Trophoblast cell (in vitro differentiated cells and primary cell): Measurements from ENCODE around the gene ST6GALNAC1.
A peak's percentile ranks its signal among the peaks of the same experiment; 100 is the strongest.

Source experiments
- DNase-seq, 2 donors: peaks; one replicate each; pipeline ENCODE4 v3.0.0-alpha.2; 2016
- H2AFZ ChIP-seq: 2 replicates; pipeline ENCODE4 v1.6.1; 2013; ENCODE audit warnings: low read length, moderate library complexity, mild to moderate bottlenecking; ENCODE audit not compliant: insufficient read depth, poor library complexity
- H2AK5ac ChIP-seq: 2 replicates; pipeline ENCODE4 v1.6.1; 2013; ENCODE audit warnings: mild to moderate bottlenecking, low read length
- H2BK120ac ChIP-seq: 2 replicates; pipeline ENCODE4 v1.6.1; 2013; ENCODE audit warnings: low read length, mild to moderate bottlenecking, moderate library complexity; ENCODE audit not compliant: insufficient read depth, poor library complexity
- H2BK12ac ChIP-seq: 2 replicates; pipeline ENCODE4 v1.6.1; 2013; ENCODE audit warnings: mild to moderate bottlenecking, low read length, moderate library complexity
- H2BK5ac ChIP-seq: 2 replicates; pipeline ENCODE4 v1.6.1; 2013; ENCODE audit warnings: low read length, low read depth, moderate library complexity, mild to moderate bottlenecking; ENCODE audit not compliant: poor library complexity
- H3K14ac ChIP-seq: 2 replicates; pipeline ENCODE4 v1.6.1; 2013; ENCODE audit warnings: mild to moderate bottlenecking, low read length
- H3K18ac ChIP-seq: 2 replicates; pipeline ENCODE4 v1.6.1; 2013; ENCODE audit warnings: mild to moderate bottlenecking, low read length
- H3K23ac ChIP-seq: 2 replicates; pipeline ENCODE4 v1.6.1; 2013; ENCODE audit warnings: low read length
- H3K27ac ChIP-seq: 2 replicates; pipeline ENCODE4 v1.5.1; 2013; ENCODE audit warnings: low read depth, mild to moderate bottlenecking, inconsistent platforms, low read length, moderate library complexity
- H3K27me3 ChIP-seq: 2 replicates; pipeline ENCODE4 v1.6.1; 2013; ENCODE audit warnings: inconsistent platforms, mild to moderate bottlenecking, low read length, moderate library complexity; ENCODE audit not compliant: insufficient read depth
- H3K36me3 ChIP-seq, 2 experiments: 1 replicate in 1 of 2; 2 replicates in 1 of 2; pipeline ENCODE4 v1.6.1; 2013; ENCODE audit warnings: low read length in 2 of 2, mild to moderate bottlenecking in 2 of 2, moderate library complexity in 1 of 2; ENCODE audit not compliant: insufficient read depth in 2 of 2, control insufficient read depth in 1 of 2
- H3K4ac ChIP-seq: 2 replicates; pipeline ENCODE4 v1.6.1; 2013; ENCODE audit warnings: low read depth, mild to moderate bottlenecking, low read length, moderate library complexity
- H3K4me1 ChIP-seq, 2 experiments: 1 replicate in 1 of 2; 2 replicates in 1 of 2; pipeline ENCODE4 v1.6.1; 2013; ENCODE audit warnings: low read length in 2 of 2, mild to moderate bottlenecking in 2 of 2, moderate library complexity in 1 of 2; ENCODE audit not compliant: insufficient read depth in 2 of 2, control insufficient read depth in 1 of 2
- H3K4me2 ChIP-seq: 2 replicates; pipeline ENCODE4 v1.6.1; 2013; ENCODE audit warnings: inconsistent platforms, mild to moderate bottlenecking, low read length, moderate library complexity
- H3K4me3 ChIP-seq: 2 replicates; pipeline ENCODE4 v1.5.1; 2013; ENCODE audit warnings: mild to moderate bottlenecking, low read depth, low read length, inconsistent platforms
- H3K79me1 ChIP-seq: one replicate; pipeline ENCODE4 v1.6.1; 2013; ENCODE audit warnings: low read length
- H3K79me2 ChIP-seq: 2 replicates; pipeline ENCODE4 v1.6.1; 2013; ENCODE audit warnings: low read length, mild to moderate bottlenecking; ENCODE audit not compliant: control insufficient read depth, insufficient read depth, poor library complexity
- H3K9ac ChIP-seq: 2 replicates; pipeline ENCODE4 v1.6.1; 2013; ENCODE audit warnings: mild to moderate bottlenecking, low read length
- H3K9me3 ChIP-seq: 2 replicates; pipeline ENCODE4 v1.6.1; 2013; ENCODE audit warnings: low read depth, mild to moderate bottlenecking, control low read depth, inconsistent platforms, low read length; ENCODE audit not compliant: insufficient read depth
- H4K12ac ChIP-seq: 2 replicates; pipeline ENCODE4 v1.6.1; 2013; ENCODE audit warnings: low read depth, mild to moderate bottlenecking, low read length, moderate library complexity
- H4K8ac ChIP-seq: 2 replicates; pipeline ENCODE4 v1.6.1; 2013; ENCODE audit warnings: low read depth, mild to moderate bottlenecking, low read length, moderate library complexity
- H4K91ac ChIP-seq: one replicate; pipeline ENCODE4 v1.6.1; 2013; ENCODE audit warnings: low read depth, mild to moderate bottlenecking, low read length, moderate library complexity
- WGBS: extraction: QIAGEN DNeasy Blood & Tissue Kit; methylation state at CpG from one replicate; pipeline ENCODE4 v1.1.7; 2013; ENCODE audit warnings: missing lambda C conversion rate; ENCODE audit not compliant: insufficient read length, insufficient coverage; ENCODE audit errors: extremely low coverage; 5-methylcytosine and 5-hydroxymethylcytosine counted together

The ST6GALNAC1 gene

GRCh38 chr17:76635659-76636360 lies 7.7 kb downstream of the ST6GALNAC1 start:
- Histone ChIP-seq H3K36me3 (no peaks in the 10 kb centered on the region), H3K14ac (no peak overlapping the region), H2AFZ (no peak overlapping the region), H3K27me3 (no peaks in the 10 kb centered on the region), H3K4me2 (no peak overlapping the region), H2AK5ac (no peak overlapping the region), H2BK120ac (no peak overlapping the region), H2BK5ac (no peak overlapping the region), H3K9ac (no peak overlapping the region), H4K8ac (no peak overlapping the region), H3K4ac (no peak overlapping the region), H4K91ac (no peak overlapping the region), H3K79me2 (no peaks in the 10 kb centered on the region), H3K18ac (no peak overlapping the region), H3K27ac (no peak overlapping the region), H4K12ac (no peak overlapping the region), H3K79me1 (no peaks in the 10 kb centered on the region), H3K23ac (no peak overlapping the region), H3K9me3 (no peaks in the 10 kb centered on the region), H3K4me1 (peaks cover 4 to 7% of the 10 kb centered on the region in 2 experiments), H2BK12ac (no peak overlapping the region), H3K4me3 (no peak overlapping the region)
- DNase-seq: peak; percentile 46 to 90
- WGBS: no CpG with 5 or more reads among the region's 8 CpGs

- H2AFZ ChIP-seq: no peak overlapping the region
- H3K18ac ChIP-seq: no peak overlapping the region
- no CpG with 5 or more reads among the region's 5 CpGs for WGBS
- H3K79me1 ChIP-seq: no peaks in the 10 kb centered on the region
- no peak overlapping the region for H3K4ac ChIP-seq
- H3K23ac ChIP-seq: no peak overlapping the region
- H2AK5ac ChIP-seq: no peak overlapping the region
- H3K9ac ChIP-seq: no peak overlapping the region
- no peaks in the 10 kb centered on the region for H3K9me3 ChIP-seq
- H4K91ac ChIP-seq: no peak overlapping the region
- H3K27ac ChIP-seq: no peak overlapping the region
- no peak overlapping the region for H2BK120ac ChIP-seq
- H2BK12ac ChIP-seq: no peak overlapping the region
- H3K27me3 ChIP-seq: no peaks in the 10 kb centered on the region
- H4K12ac ChIP-seq: no peak overlapping the region
- H3K4me3 ChIP-seq: no peak overlapping the region
- no peak overlapping the region for H2BK5ac ChIP-seq
- H3K14ac ChIP-seq: no peak overlapping the region
- no peak overlapping the region for H4K8ac ChIP-seq
- peaks cover 1 to 4% of the 10 kb centered on the region in 2 experiments for H3K4me1 ChIP-seq
- H3K79me2 ChIP-seq: no peaks in the 10 kb centered on the region
- no peaks in the 10 kb centered on the region for H3K36me3 ChIP-seq
- H3K4me2 ChIP-seq: no peak overlapping the region
- no peak for DNase-seq
Observed at GRCh38 chr17:76635039-76635438, 8.5 kb downstream of the ST6GALNAC1 start.

- Histone ChIP-seq H3K36me3 (no peaks in the 10 kb centered on the region), H3K14ac (no peak overlapping the region), H4K91ac (no peak overlapping the region)
Observed at GRCh38 chr17:76633628-76634328, 9.8 kb downstream of the ST6GALNAC1 start.

GRCh38 chr17:76631821-76632565 lies 11.6 kb downstream of the ST6GALNAC1 start:
- Histone ChIP-seq H3K18ac (no peak overlapping the region), H3K36me3 (no peaks in the 10 kb centered on the region), H3K4ac (no peak overlapping the region), H3K9me3 (peaks cover 3% of the 10 kb centered on the region), H4K8ac (no peak overlapping the region), H3K4me1 (peaks cover 1 to 2% of the 10 kb centered on the region in 2 experiments), H3K27ac (no peak overlapping the region), H2BK5ac (no peak overlapping the region), H3K4me2 (no peak overlapping the region), H4K12ac (no peak overlapping the region), H4K91ac (no peak overlapping the region), H2AK5ac (no peak overlapping the region), H2AFZ (no peak overlapping the region), H3K14ac (no peak overlapping the region), H3K27me3 (no peaks in the 10 kb centered on the region), H3K79me2 (no peaks in the 10 kb centered on the region), H3K9ac (no peak overlapping the region), H3K4me3 (no peak overlapping the region), H2BK120ac (no peak overlapping the region), H2BK12ac (no peak overlapping the region), H3K79me1 (no peaks in the 10 kb centered on the region), H3K23ac (no peak overlapping the region)
- no CpG with 5 or more reads among the region's 10 CpGs for WGBS
- no peak for DNase-seq

More at GRCh38 chr17:76633628-76634328, 9.8 kb downstream of the ST6GALNAC1 start:
- no peaks in the 10 kb centered on the region for H3K79me2 ChIP-seq
- no peak overlapping the region for H3K4me2 ChIP-seq
- no peak overlapping the region for H2AFZ ChIP-seq
- H3K23ac ChIP-seq: no peak overlapping the region
- no peak overlapping the region for H4K12ac ChIP-seq
- no peak overlapping the region for H2BK5ac ChIP-seq
- H3K4ac ChIP-seq: no peak overlapping the region
- no peak overlapping the region for H3K18ac ChIP-seq
- H3K9me3 ChIP-seq: no peaks in the 10 kb centered on the region
- H4K8ac ChIP-seq: no peak overlapping the region
- no peak overlapping the region for H2BK120ac ChIP-seq
- no peak overlapping the region for H3K4me3 ChIP-seq
- H2BK12ac ChIP-seq: no peak overlapping the region
- H3K9ac ChIP-seq: no peak overlapping the region
- DNase-seq: peak; percentile 60 to 83
- WGBS: no CpG with 5 or more reads among the region's 14 CpGs
- no peak overlapping the region for H3K27ac ChIP-seq
- H3K79me1 ChIP-seq: no peaks in the 10 kb centered on the region
- H2AK5ac ChIP-seq: no peak overlapping the region
- H3K4me1 ChIP-seq: peaks cover 1 to 2% of the 10 kb centered on the region in 2 experiments
- H3K27me3 ChIP-seq: no peaks in the 10 kb centered on the region
